SK-N-SH treated with all-trans-retinoic acid at 6 μM for 48 hours (cell line): ENCODE measurements around the gene CCDC197.

Experiments used
- ATAC-seq: fragments of 200-7000 bp; cut with Tn5 transposase; 3 replicates; pipeline ENCODE4 v1.9.1; 2020; ENCODE audit warnings: mild to moderate bottlenecking, moderate library complexity
- ARNTL ChIP-seq: fragments of 450-650 bp; formaldehyde crosslinking; IDR thresholded peaks from 2 replicates; pipeline ENCODE4 v1.5.0; 2020; ENCODE audit warnings: low read depth, mild to moderate bottlenecking, moderate library complexity, borderline replicate concordance
- BACH2 ChIP-seq: fragments of 250-450 bp; sonication (Bioruptor Pico); IDR thresholded peaks from 2 replicates; pipeline ENCODE4 v1.9.0; 2021; ENCODE audit warnings: mild to moderate bottlenecking, borderline replicate concordance
- CREB5 ChIP-seq: fragments of 250-450 bp; sonication (Bioruptor Pico); IDR thresholded peaks from 2 replicates; pipeline ENCODE4 v1.5.1; 2020; ENCODE audit warnings: low read depth, mild to moderate bottlenecking, moderate library complexity
- CSDC2 ChIP-seq: fragments of 250-450 bp; sonication (Bioruptor Pico); IDR thresholded peaks from 2 replicates; pipeline ENCODE4 v1.5.0; 2020; ENCODE audit warnings: mild to moderate bottlenecking, moderate library complexity
- CSRNP3 ChIP-seq: fragments of 250-450 bp; sonication (Bioruptor Pico); IDR thresholded peaks from 2 replicates; pipeline ENCODE4 v1.5.1; 2021; ENCODE audit warnings: mild to moderate bottlenecking, moderate library complexity
- ESRRG ChIP-seq: fragments of 250-450 bp; sonication (Bioruptor Pico); IDR thresholded peaks from 2 replicates; pipeline ENCODE4 v1.6.1; 2021; ENCODE audit warnings: mild to moderate bottlenecking
- GLIS3 ChIP-seq: fragments of 250-450 bp; sonication (Bioruptor Pico); IDR thresholded peaks from 2 replicates; pipeline ENCODE4 v1.5.0; 2020; ENCODE audit warnings: mild to moderate bottlenecking, moderate library complexity
- ISL1 ChIP-seq: fragments of 250-450 bp; sonication (Bioruptor Pico); IDR thresholded peaks from 2 replicates; pipeline ENCODE4 v2.1.2; 2022; ENCODE audit warnings: mild to moderate bottlenecking, moderate library complexity
- OSR1 ChIP-seq: fragments of 250-450 bp; sonication (Bioruptor Pico); IDR thresholded peaks from 2 replicates; pipeline ENCODE4 v1.8.0; 2022; ENCODE audit warnings: moderate library complexity, mild to moderate bottlenecking, inconsistent platforms
- POU6F1 ChIP-seq: fragments of 250-450 bp; sonication (Bioruptor Pico); IDR thresholded peaks from 2 replicates; pipeline ENCODE4 v1.8.0; 2021; ENCODE audit warnings: low read depth, mild to moderate bottlenecking, moderate library complexity, borderline replicate concordance
- PPARA ChIP-seq: fragments of 250-450 bp; sonication (Bioruptor Pico); IDR thresholded peaks from 2 replicates; pipeline ENCODE4 v1.5.0; 2020; ENCODE audit warnings: mild to moderate bottlenecking, borderline replicate concordance
- RARB ChIP-seq: fragments of 250-450 bp; sonication (Bioruptor Pico); IDR thresholded peaks from 2 replicates; pipeline ENCODE4 v1.8.0; 2021; ENCODE audit warnings: mild to moderate bottlenecking, moderate library complexity
- SNAI2 ChIP-seq: fragments of 250-450 bp; sonication (Bioruptor Pico); IDR thresholded peaks from 2 replicates; pipeline ENCODE4 v1.5.0; 2020; ENCODE audit warnings: mild to moderate bottlenecking, moderate library complexity
- TCF4 ChIP-seq: fragments of 250-450 bp; sonication (Bioruptor Pico); IDR thresholded peaks from 2 replicates; pipeline ENCODE4 v1.8.0; 2021; ENCODE audit warnings: mild to moderate bottlenecking, moderate library complexity, borderline replicate concordance
- TOX ChIP-seq: fragments of 250-450 bp; sonication (Bioruptor Pico); IDR thresholded peaks from 2 replicates; pipeline ENCODE4 v1.8.0; 2021; ENCODE audit warnings: mild to moderate bottlenecking, moderate library complexity, borderline replicate concordance
- TSHZ2 ChIP-seq: fragments of 250-450 bp; sonication (Bioruptor Pico); IDR thresholded peaks from 2 replicates; pipeline ENCODE4 v1.5.0; 2020; ENCODE audit warnings: mild to moderate bottlenecking, moderate library complexity
- ZC3H10 ChIP-seq: fragments of 250-450 bp; sonication (Bioruptor Pico); IDR thresholded peaks from 2 replicates; pipeline ENCODE4 v1.5.1; 2021; ENCODE audit warnings: mild to moderate bottlenecking, moderate library complexity
- ZFP3 ChIP-seq: fragments of 250-450 bp; sonication (Bioruptor Pico); IDR thresholded peaks from 2 replicates; pipeline ENCODE4 v1.5.0; 2020; ENCODE audit warnings: mild to moderate bottlenecking, moderate library complexity
- ZFP30 ChIP-seq: fragments of 450-650 bp; formaldehyde crosslinking; IDR thresholded peaks from 2 replicates; pipeline ENCODE4 v1.5.0; 2022; ENCODE audit warnings: mild to moderate bottlenecking, moderate library complexity
- ZNF565 ChIP-seq: fragments of 450-650 bp; formaldehyde crosslinking; conservative IDR thresholded peaks from 2 replicates; pipeline ENCODE4 v1.5.0; 2020; ENCODE audit warnings: low read depth, mild to moderate bottlenecking, moderate library complexity
- ZNF70 ChIP-seq: fragments of 450-650 bp; formaldehyde crosslinking; IDR thresholded peaks from 2 replicates; pipeline ENCODE4 v1.5.0; 2020; ENCODE audit warnings: mild to moderate bottlenecking, moderate library complexity
- ZNF8 ChIP-seq: fragments of 450-650 bp; formaldehyde crosslinking; IDR thresholded peaks from 2 replicates; pipeline ENCODE4 v1.5.0; 2020; ENCODE audit warnings: mild to moderate bottlenecking, moderate library complexity

Gene CCDC197

GRCh38 chr14:93997082-93997481 lies at the start of gene CCDC197:
CCDC197 (plus strand) TSS chr14:93997301; CDS start chr14:93998132, 831 bp downstream.
- ATAC-seq: no peak
- no peak for TF ChIP-seq ZNF70 (CRISPR knock-in tag)
- no peak for TF ChIP-seq TSHZ2
- TF ChIP-seq ZFP3: no peak
- no peak for TF ChIP-seq ZNF565 (CRISPR knock-in tag)
- no peak for TF ChIP-seq RARB (CRISPR knock-in tag)
- no peak for TF ChIP-seq PPARA (CRISPR knock-in tag)
- no peak for TF ChIP-seq POU6F1 (CRISPR knock-in tag)
- no peak for TF ChIP-seq ZNF8
- TF ChIP-seq OSR1: no peak
- TF ChIP-seq SNAI2 (CRISPR knock-in tag): no peak
- TF ChIP-seq CSRNP3 (CRISPR knock-in tag): no peak
- TF ChIP-seq GLIS3 (CRISPR knock-in tag): no peak
- TF ChIP-seq ARNTL (CRISPR knock-in tag): no peak
- no peak for TF ChIP-seq ZC3H10 (CRISPR knock-in tag)
- TF ChIP-seq ESRRG (CRISPR knock-in tag): no peak
- no peak for TF ChIP-seq ISL1
- no peak for TF ChIP-seq TOX (CRISPR knock-in tag)
- TF ChIP-seq BACH2 (CRISPR knock-in tag): no peak
- no peak for TF ChIP-seq ZFP30 (CRISPR knock-in tag)
- TF ChIP-seq CREB5 (CRISPR knock-in tag): no peak
- TF ChIP-seq, all 23 proteins: peak for 0

- TF ChIP-seq CSDC2 (no peak), ISL1 (no peak), ARNTL (CRISPR knock-in tag) (no peak), RARB (CRISPR knock-in tag) (no peak), ZNF70 (CRISPR knock-in tag) (no peak), CREB5 (CRISPR knock-in tag) (no peak), ZNF8 (no peak), TOX (CRISPR knock-in tag) (no peak), TCF4 (no peak), PPARA (CRISPR knock-in tag) (no peak), OSR1 (no peak), POU6F1 (CRISPR knock-in tag) (no peak)
- ATAC-seq: no peak
These were observed 47.5 kb upstream of the CCDC197 start for GRCh38 chr14:93949511-93950075.
